ENCODE data around the gene SECISBP2. TPM values are rescaled to one million over a fixed set of nuclear protein-coding genes. Genes with fewer than 3 reads are reported as not detected.

The SECISBP2 gene
- total RNA-seq, 1 experiment from 2014 or later, result 41.4 TPM

- H3K36me3 ChIP-seq (ENCODE audit: low read depth), result no peaks in the 10 kb centered on the region
- H4K20me1 ChIP-seq (ENCODE audit: insufficient read depth), result no peaks in the 10 kb centered on the region
- no peaks in the 10 kb centered on the region for H3K9me3 ChIP-seq (ENCODE audit: insufficient read depth, low read depth)
- no peaks in the 10 kb centered on the region for H3K79me2 ChIP-seq (ENCODE audit: low read depth)
- intact Hi-C loops (cut with micrococcal nuclease; ENCODE audit: unreplicated experiment), result no loop called here
- no peaks in the 10 kb centered on the region for H3F3A ChIP-seq (ENCODE audit: insufficient read depth, low read depth)
- no peak for DNase-seq
- no peak overlapping the region for H3K27ac ChIP-seq
- no TSS peak for BruUV-seq (replicated peaks)
- CTCF ChIA-PET, result no interaction called here
- H3K27me3 ChIP-seq (ENCODE audit: insufficient read depth, low read depth), result no peaks in the 10 kb centered on the region
- H3K4me1 ChIP-seq (replicated peaks; ENCODE audit: insufficient read depth), result no peaks in the 10 kb centered on the region
- TF ChIP-seq CTCF (conservative IDR thresholded peaks at IDR 0.05) (no peak), EZH2 (IDR thresholded peaks at IDR 0.05; ENCODE audit: low read depth) (no peak)
- H3K9me2 ChIP-seq (ENCODE audit: insufficient read depth), result no peaks in the 10 kb centered on the region
- H3K4me3 ChIP-seq, result no peak overlapping the region
- H3K4me2 ChIP-seq, result no peak overlapping the region
- H2AFZ ChIP-seq, result no peak overlapping the region
- POLR2A ChIA-PET (ENCODE audit: unreplicated experiment), result no interaction called here
Observed at GRCh38 chr9:89398621-89399020, 80.3 kb downstream of the SECISBP2 start.

- Histone ChIP-seq H3K27me3 (ENCODE audit: insufficient read depth, low read depth) (no peaks in the 10 kb centered on the region), H3K36me3 (ENCODE audit: low read depth) (no peaks in the 10 kb centered on the region), H3K9me3 (ENCODE audit: insufficient read depth, low read depth) (no peaks in the 10 kb centered on the region), H3K4me2 (no peak overlapping the region), H3K9me2 (ENCODE audit: insufficient read depth) (no peaks in the 10 kb centered on the region), H3K79me2 (ENCODE audit: low read depth) (no peaks in the 10 kb centered on the region), H3K4me1 (replicated peaks; ENCODE audit: insufficient read depth) (no peaks in the 10 kb centered on the region), H4K20me1 (ENCODE audit: insufficient read depth) (no peaks in the 10 kb centered on the region), H2AFZ (no peak overlapping the region), H3K27ac (no peak overlapping the region), H3K4me3 (no peak overlapping the region), H3F3A (ENCODE audit: insufficient read depth, low read depth) (no peaks in the 10 kb centered on the region)
- no peak for DNase-seq
- ChIA-PET CTCF (interaction anchor here (0.6 kb wide), 1 partner anchor 154 kb away, joined by 3 read pairs; no protein-coding TSS in a partner anchor), POLR2A (ENCODE audit: unreplicated experiment) (interaction anchor here (0.7 kb wide), 1 partner anchor 11 kb away, joined by 5 read pairs; no protein-coding TSS in a partner anchor)
- BruUV-seq (replicated peaks), result no TSS peak
- TF ChIP-seq CTCF (conservative IDR thresholded peaks at IDR 0.05) (no peak), EZH2 (IDR thresholded peaks at IDR 0.05; ENCODE audit: low read depth) (no peak)
- intact Hi-C loops (cut with micrococcal nuclease; ENCODE audit: unreplicated experiment), result no loop called here
Observed at GRCh38 chr9:89400403-89401116, 82.3 kb downstream of the SECISBP2 start.

GRCh38 chr9:89402695-89403427, 84.6 kb downstream of the SECISBP2 start:
- no TSS peak for BruUV-seq (replicated peaks)
- H3F3A ChIP-seq (ENCODE audit: insufficient read depth, low read depth), result no peaks in the 10 kb centered on the region
- H4K20me1 ChIP-seq (ENCODE audit: insufficient read depth), result no peaks in the 10 kb centered on the region
- no peaks in the 10 kb centered on the region for H3K9me3 ChIP-seq (ENCODE audit: insufficient read depth, low read depth)
- no peak overlapping the region for H2AFZ ChIP-seq
- no peak overlapping the region for H3K27ac ChIP-seq
- CTCF ChIA-PET, result interaction anchor here (0.8 kb wide), 1 partner anchor 39 kb away, joined by 5 read pairs; no protein-coding TSS in a partner anchor
- H3K79me2 ChIP-seq (ENCODE audit: low read depth), result no peaks in the 10 kb centered on the region
- no peak overlapping the region for H3K4me3 ChIP-seq
- no peaks in the 10 kb centered on the region for H3K27me3 ChIP-seq (ENCODE audit: insufficient read depth, low read depth)
- no peaks in the 10 kb centered on the region for H3K4me1 ChIP-seq (replicated peaks; ENCODE audit: insufficient read depth)
- DNase-seq, result no peak
- no peak for TF ChIP-seq EZH2 (IDR thresholded peaks at IDR 0.05; ENCODE audit: low read depth)
- no peak for TF ChIP-seq CTCF (conservative IDR thresholded peaks at IDR 0.05)
- no peak overlapping the region for H3K4me2 ChIP-seq
- intact Hi-C loops (cut with micrococcal nuclease; ENCODE audit: unreplicated experiment), result no loop called here
- no peaks in the 10 kb centered on the region for H3K9me2 ChIP-seq (ENCODE audit: insufficient read depth)
- POLR2A ChIA-PET (ENCODE audit: unreplicated experiment), result no interaction called here
- no peaks in the 10 kb centered on the region for H3K36me3 ChIP-seq (ENCODE audit: low read depth)
